PC-9 (cell line): ENCODE measurements around the gene XRCC5. TPM values are rescaled to one million over a fixed set of nuclear protein-coding genes. Genes with fewer than 3 reads are reported as not detected.

ENCODE experiments used
- BruUV-seq: library from RNA; stranded (reverse); fragments of 400-500 nt; replicated peaks from 2 replicates; lab custom pipeline; 2021; lab: Mats Ljungman, UMichigan
- CTCF ChIA-PET: fragments of 300-600 bp; sonication (Branson Sonifier 250); formaldehyde crosslinking; loops from one replicate; lab custom pipeline; 2022; ENCODE audit warnings: antibody characterized with exemption; lab: Charles Lee
- POLR2A ChIA-PET: fragments of 300-600 bp; sonication (Branson Sonifier 250); formaldehyde crosslinking; loops from one replicate; lab custom pipeline; 2022; ENCODE audit warnings: antibody characterized with exemption; ENCODE audit not compliant: unreplicated experiment; lab: Charles Lee
- DNase-seq, 2 experiments: peaks; one replicate each; pipeline versions ENCODE4 v3.0.0 to v3.0.0-alpha.2; 2015 to 2022; ENCODE audit warnings: mixed read lengths in 1 of 2
- H2AFZ ChIP-seq: fragments of 200-600 bp; sonication (generic); 2 replicates; pipeline ENCODE4 v1.8.1; 2017; ENCODE audit warnings: antibody characterized with exemption
- H3F3A ChIP-seq: fragments of 200-600 bp; sonication (generic); 2 replicates; pipeline ENCODE4 v1.8.1; 2017; ENCODE audit warnings: antibody characterized with exemption, mild to moderate bottlenecking, low read depth; ENCODE audit not compliant: insufficient read depth
- H3K27ac ChIP-seq: fragments of 200-600 bp; sonication (generic); 2 replicates; pipeline ENCODE4 v1.6.1; 2016; ENCODE audit warnings: mixed run types
- H3K27me3 ChIP-seq: fragments of 200-600 bp; sonication (generic); 2 replicates; pipeline ENCODE4 v1.6.1; 2016; ENCODE audit warnings: low read depth, mixed run types; ENCODE audit not compliant: insufficient read depth
- H3K36me3 ChIP-seq: fragments of 200-600 bp; sonication (generic); 2 replicates; pipeline ENCODE4 v1.6.1; 2016; ENCODE audit warnings: low read depth, mixed run types
- H3K4me1 ChIP-seq: fragments of 200-600 bp; sonication (generic); replicated peaks from 2 replicates; pipeline ENCODE4 v1.6.1; 2016; ENCODE audit warnings: mixed run types; ENCODE audit not compliant: insufficient read depth
- H3K4me2 ChIP-seq: fragments of 200-600 bp; sonication (generic); 2 replicates; pipeline ENCODE4 v1.6.1; 2017; ENCODE audit warnings: mixed run types
- H3K4me3 ChIP-seq: fragments of 200-600 bp; sonication (generic); 2 replicates; pipeline ENCODE4 v1.6.1; 2016; ENCODE audit warnings: mixed run types
- H3K79me2 ChIP-seq: fragments of 200-600 bp; sonication (generic); 2 replicates; pipeline ENCODE4 v1.6.1; 2017; ENCODE audit warnings: low read depth, mixed run types
- H3K9me2 ChIP-seq: fragments of 200-600 bp; sonication (generic); 2 replicates; pipeline ENCODE4 v1.8.1; 2017; ENCODE audit warnings: mild to moderate bottlenecking; ENCODE audit not compliant: insufficient read depth
- H3K9me3 ChIP-seq: fragments of 200-600 bp; sonication (generic); 2 replicates; pipeline ENCODE4 v1.8.1; 2016; ENCODE audit warnings: low read depth; ENCODE audit not compliant: insufficient read depth
- H4K20me1 ChIP-seq: fragments of 200-600 bp; sonication (generic); 2 replicates; pipeline ENCODE4 v1.8.1; 2017; ENCODE audit not compliant: insufficient read depth
- EZH2 ChIP-seq: fragments of 200-600 bp; sonication (generic); IDR thresholded peaks from 2 replicates; pipeline ENCODE4 v1.8.0; 2017; ENCODE audit warnings: antibody characterized with exemption, low read depth
- intact Hi-C: fragments of 100-400 bp; cut with micrococcal nuclease; formaldehyde crosslinking; loops from one replicate; pipeline ENCODE4 v1.10.0; 2022; ENCODE audit not compliant: unreplicated experiment
- total RNA-seq: library from RNA; stranded (reverse); gene quantifications from 2 replicates; pipeline ENCODE4 v1.2.3, GENCODE V29; 2021
- TF ChIP-seq, protein P1 (sequence below): fragments of 200-600 bp; sonication (generic); conservative IDR thresholded peaks from 2 replicates; pipeline ENCODE4 v1.6.1; 2017; ENCODE audit warnings: mixed run types, antibody characterized with exemption, mild to moderate bottlenecking, moderate library complexity

Gene XRCC5
- total RNA-seq, 1 experiment from 2014 or later, result 275 TPM

DNA sequence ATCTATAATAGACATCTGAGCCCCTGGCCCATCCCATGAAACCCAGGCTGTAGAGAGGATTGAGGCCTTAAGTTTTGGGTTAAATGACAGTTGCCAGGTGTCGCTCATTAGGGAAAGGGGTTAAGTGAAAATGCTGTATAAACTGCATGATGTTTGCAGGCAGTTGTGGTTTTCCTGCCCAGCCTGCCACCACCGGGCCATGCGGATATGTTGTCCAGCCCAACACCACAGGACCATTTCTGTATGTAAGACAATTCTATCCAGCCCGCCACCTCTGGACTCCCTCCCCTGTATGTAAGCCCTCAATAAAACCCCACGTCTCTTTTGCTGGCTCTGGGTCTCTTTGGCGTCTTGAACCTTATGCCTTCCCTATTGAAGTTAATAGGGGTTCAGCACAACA, 110.7 kb downstream of the XRCC5 start:
- Histone ChIP-seq H4K20me1 (no peaks in the 10 kb centered on the region), H3K9me3 (no peaks in the 10 kb centered on the region), H3K4me1 (peaks cover 61% of the 10 kb centered on the region), H3K27ac (no peak overlapping the region), H3K4me2 (no peak overlapping the region), H3K79me2 (no peaks in the 10 kb centered on the region), H3K27me3 (no peaks in the 10 kb centered on the region), H2AFZ (no peak overlapping the region), H3F3A (peaks cover 34% of the 10 kb centered on the region), H3K4me3 (no peak overlapping the region), H3K9me2 (no peaks in the 10 kb centered on the region), H3K36me3 (no peaks in the 10 kb centered on the region)
- no TSS peak for BruUV-seq
- ChIA-PET CTCF (interaction anchor here (0.6 kb wide), 1 partner anchor 230 kb away, joined by 4 read pairs; no protein-coding TSS in a partner anchor), POLR2A (no interaction called here)
- DNase-seq, result no peak
- TF ChIP-seq, protein P1, sequence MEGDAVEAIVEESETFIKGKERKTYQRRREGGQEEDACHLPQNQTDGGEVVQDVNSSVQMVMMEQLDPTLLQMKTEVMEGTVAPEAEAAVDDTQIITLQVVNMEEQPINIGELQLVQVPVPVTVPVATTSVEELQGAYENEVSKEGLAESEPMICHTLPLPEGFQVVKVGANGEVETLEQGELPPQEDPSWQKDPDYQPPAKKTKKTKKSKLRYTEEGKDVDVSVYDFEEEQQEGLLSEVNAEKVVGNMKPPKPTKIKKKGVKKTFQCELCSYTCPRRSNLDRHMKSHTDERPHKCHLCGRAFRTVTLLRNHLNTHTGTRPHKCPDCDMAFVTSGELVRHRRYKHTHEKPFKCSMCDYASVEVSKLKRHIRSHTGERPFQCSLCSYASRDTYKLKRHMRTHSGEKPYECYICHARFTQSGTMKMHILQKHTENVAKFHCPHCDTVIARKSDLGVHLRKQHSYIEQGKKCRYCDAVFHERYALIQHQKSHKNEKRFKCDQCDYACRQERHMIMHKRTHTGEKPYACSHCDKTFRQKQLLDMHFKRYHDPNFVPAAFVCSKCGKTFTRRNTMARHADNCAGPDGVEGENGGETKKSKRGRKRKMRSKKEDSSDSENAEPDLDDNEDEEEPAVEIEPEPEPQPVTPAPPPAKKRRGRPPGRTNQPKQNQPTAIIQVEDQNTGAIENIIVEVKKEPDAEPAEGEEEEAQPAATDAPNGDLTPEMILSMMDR, result no peak
- TF ChIP-seq EZH2, result no peak
- intact Hi-C loops, result loop anchor here (5.0 to 10.0 kb wide), 2 partner anchors 192 to 275 kb away; partner anchors contain the start of genes RPL37A and SMARCAL1

DNA sequence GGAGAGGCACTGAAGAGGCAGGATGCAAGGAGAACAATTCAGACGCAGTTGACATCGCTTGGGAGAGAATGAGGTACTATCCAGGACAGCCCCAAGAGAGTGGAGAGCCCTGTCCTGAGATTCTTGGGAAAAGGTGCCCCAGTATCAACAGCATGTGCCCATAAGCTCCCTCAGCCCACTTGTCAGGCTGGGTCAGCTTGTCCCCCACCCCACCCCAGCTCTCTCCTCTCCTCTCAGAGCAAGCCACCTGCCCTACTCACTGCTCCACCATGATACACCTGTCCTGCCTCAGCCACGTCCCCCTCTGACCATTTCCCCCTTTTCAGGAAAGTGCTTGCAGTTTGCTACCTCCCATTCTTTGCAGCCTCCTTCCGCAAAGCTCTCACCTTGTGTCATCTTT, 111.8 kb downstream of the XRCC5 start:
- H3F3A ChIP-seq, result peaks cover 27% of the 10 kb centered on the region
- TF ChIP-seq, protein P1, result no peak
- TF ChIP-seq EZH2, result no peak
- no peaks in the 10 kb centered on the region for H3K9me2 ChIP-seq
- peaks cover 49% of the 10 kb centered on the region for H3K4me1 ChIP-seq
- no peak overlapping the region for H3K27ac ChIP-seq
- H3K4me2 ChIP-seq, result no peak overlapping the region
- CTCF ChIA-PET, result no interaction called here
- no peaks in the 10 kb centered on the region for H3K36me3 ChIP-seq
- H3K27me3 ChIP-seq, result no peaks in the 10 kb centered on the region
- no peak overlapping the region for H2AFZ ChIP-seq
- no peaks in the 10 kb centered on the region for H4K20me1 ChIP-seq
- intact Hi-C loops, result no loop called here
- no peaks in the 10 kb centered on the region for H3K9me3 ChIP-seq
- H3K79me2 ChIP-seq, result no peaks in the 10 kb centered on the region
- BruUV-seq, result no TSS peak
- POLR2A ChIA-PET, result no interaction called here
- no peak overlapping the region for H3K4me3 ChIP-seq
- no peak for DNase-seq

DNA sequence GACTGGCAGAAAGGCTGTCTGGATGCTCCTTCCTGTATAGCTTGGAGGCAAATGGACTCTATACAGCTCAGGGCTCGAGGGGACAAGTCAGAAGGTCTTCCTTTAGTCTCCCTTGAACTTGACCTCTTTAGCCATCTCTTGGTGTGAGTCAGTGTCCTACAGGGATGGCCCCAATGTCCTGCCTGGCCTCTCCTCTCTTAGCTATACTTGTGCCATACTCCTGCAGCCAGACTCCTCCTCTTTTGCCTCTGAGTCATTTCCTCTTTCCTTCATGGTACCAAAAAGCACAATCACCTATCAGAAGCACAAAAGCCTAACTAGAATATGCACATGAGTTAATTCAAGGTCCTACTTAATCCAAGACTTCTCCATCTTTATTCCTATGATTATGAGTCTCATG, 112.7 kb downstream of the XRCC5 start:
- DNase-seq, result no peak
- Histone ChIP-seq H3F3A (peaks cover 19% of the 10 kb centered on the region), H4K20me1 (no peaks in the 10 kb centered on the region), H2AFZ (no peak overlapping the region), H3K9me2 (no peaks in the 10 kb centered on the region), H3K9me3 (no peaks in the 10 kb centered on the region), H3K36me3 (no peaks in the 10 kb centered on the region), H3K4me2 (no peak overlapping the region; the same call in 1 of the 2 replicates), H3K27me3 (no peaks in the 10 kb centered on the region), H3K4me1 (peaks cover 41% of the 10 kb centered on the region), H3K79me2 (no peaks in the 10 kb centered on the region), H3K4me3 (no peak overlapping the region), H3K27ac (no peak overlapping the region; the same call in 1 of the 2 replicates)
- CTCF ChIA-PET, result no interaction called here
- intact Hi-C loops, result no loop called here
- no TSS peak for BruUV-seq
- POLR2A ChIA-PET, result no interaction called here
- TF ChIP-seq, protein P1, result no peak
- TF ChIP-seq EZH2, result no peak
